GM23338 (cell line): ENCODE measurements around the gene CPXM2. TPM values are rescaled to one million over a fixed set of nuclear protein-coding genes. Genes with fewer than 3 reads are reported as not detected.

Experiments used
- ATAC-seq: fragments of 200-7000 bp; cut with Tn5 transposase; 3 replicates; pipeline ENCODE4 v1.9.1; 2020
- DNase-seq: peaks from one replicate; pipeline ENCODE4 v3.0.0-alpha.2; 2015; ENCODE audit warnings: low spot score
- H2AFZ ChIP-seq: fragments of 200-600 bp; sonication (generic); 2 replicates; pipeline ENCODE4 v1.8.0; 2016; ENCODE audit warnings: antibody characterized with exemption, mild to moderate bottlenecking, moderate library complexity
- H3F3A ChIP-seq: fragments of 200-600 bp; sonication (generic); replicated peaks from 2 replicates; pipeline ENCODE4 v1.8.0; 2017; ENCODE audit warnings: antibody characterized with exemption, mixed run types, low read depth
- H3K27ac ChIP-seq: fragments of 200-600 bp; sonication (generic); 2 replicates; pipeline ENCODE4 v1.6.1; 2016; ENCODE audit warnings: low read depth
- H3K27me3 ChIP-seq: fragments of 200-600 bp; sonication (generic); 2 replicates; pipeline ENCODE4 v1.8.0; 2016; ENCODE audit warnings: mild to moderate bottlenecking, mixed run types, moderate library complexity; ENCODE audit not compliant: insufficient read depth
- H3K36me3 ChIP-seq: fragments of 200-600 bp; sonication (generic); 2 replicates; pipeline ENCODE4 v1.8.0; 2016; ENCODE audit warnings: mild to moderate bottlenecking; ENCODE audit not compliant: insufficient read depth
- H3K4me1 ChIP-seq: fragments of 200-600 bp; sonication (generic); 2 replicates; pipeline ENCODE4 v1.8.0; 2016; ENCODE audit warnings: mild to moderate bottlenecking, moderate library complexity; ENCODE audit not compliant: insufficient read depth
- H3K4me2 ChIP-seq: fragments of 200-600 bp; sonication (generic); 2 replicates; pipeline ENCODE4 v1.7.1; 2017; ENCODE audit warnings: mixed run types
- H3K4me3 ChIP-seq: fragments of 200-600 bp; sonication (generic); 2 replicates; pipeline ENCODE4 v1.6.1; 2016; ENCODE audit warnings: mixed run types
- H3K79me2 ChIP-seq: fragments of 200-600 bp; sonication (generic); replicated peaks from 2 replicates; pipeline ENCODE4 v1.8.0; 2017; ENCODE audit warnings: mild to moderate bottlenecking; ENCODE audit not compliant: insufficient read depth
- H3K9me2 ChIP-seq: fragments of 200-600 bp; sonication (generic); 2 replicates; pipeline ENCODE4 v1.8.0; 2017; ENCODE audit not compliant: insufficient read depth
- H4K20me1 ChIP-seq: fragments of 200-600 bp; sonication (generic); replicated peaks from 2 replicates; pipeline ENCODE4 v1.8.0; 2017; ENCODE audit warnings: mild to moderate bottlenecking; ENCODE audit not compliant: insufficient read depth
- H3K27ac Mint-ChIP-seq: 2 replicates; pipeline ENCODE4 v1.8.0; 2020; ENCODE audit warnings: inconsistent platforms, mild to moderate bottlenecking, moderate library complexity, mixed read lengths
- H3K27me3 Mint-ChIP-seq: 3 replicates; pipeline ENCODE4 v1.8.0; 2022; ENCODE audit warnings: low read depth, mild to moderate bottlenecking, moderate library complexity, mixed read lengths, inconsistent platforms; ENCODE audit not compliant: insufficient read depth, poor library complexity
- H3K36me3 Mint-ChIP-seq: 3 replicates; pipeline ENCODE4 v1.8.0; 2021; ENCODE audit warnings: low read depth, mild to moderate bottlenecking, inconsistent platforms, moderate library complexity, mixed read lengths
- H3K4me1 Mint-ChIP-seq: 3 replicates; pipeline ENCODE4 v1.8.0; 2020; ENCODE audit warnings: mild to moderate bottlenecking, inconsistent platforms, mixed read lengths
- H3K4me3 Mint-ChIP-seq: 3 replicates; pipeline ENCODE4 v1.8.0; 2021; ENCODE audit warnings: moderate library complexity, mild to moderate bottlenecking, inconsistent platforms, mixed read lengths
- H3K9me3 Mint-ChIP-seq: 3 replicates; pipeline ENCODE4 v1.8.0; 2020; ENCODE audit warnings: moderate library complexity, mild to moderate bottlenecking, inconsistent platforms, mixed read lengths
- CREB1 ChIP-seq: fragments of 250-450 bp; sonication (Bioruptor Pico); IDR thresholded peaks from 2 replicates; pipeline ENCODE4 v1.5.0; 2020; ENCODE audit warnings: low read depth, mild to moderate bottlenecking, moderate library complexity
- CTCF ChIP-seq, 2 experiments: fragments of 200-600 bp in 1 of 2; sonication (generic) in 1 of 2; conservative IDR thresholded peaks; 2 replicates each; pipeline versions ENCODE4 v1.5.1 to v1.6.1; 2016 to 2017; ENCODE audit warnings: antibody characterized with exemption in 2 of 2, low read depth in 2 of 2, mild to moderate bottlenecking in 2 of 2, moderate library complexity in 1 of 2
- EZH2 ChIP-seq: fragments of 200-600 bp; sonication (generic); IDR thresholded peaks from one replicate; pipeline ENCODE4 v1.8.0; 2017; ENCODE audit warnings: antibody characterized with exemption, mild to moderate bottlenecking, low read depth; ENCODE audit not compliant: unreplicated experiment
- EZH2phosphoT487 ChIP-seq: fragments of 200-600 bp; sonication (generic); IDR thresholded peaks from one replicate; pipeline ENCODE4 v1.8.1; 2018; ENCODE audit warnings: antibody characterized with exemption; ENCODE audit not compliant: unreplicated experiment
- JUNB ChIP-seq: IDR thresholded peaks from one replicate; pipeline ENCODE4 v1.6.1; 2016; ENCODE audit warnings: antibody characterized with exemption; ENCODE audit not compliant: unreplicated experiment
- NANOG ChIP-seq: IDR thresholded peaks from 2 replicates; pipeline ENCODE4 v1.6.1; 2016; ENCODE audit warnings: antibody characterized with exemption, borderline replicate concordance
- POLR2AphosphoS5 ChIP-seq: IDR thresholded peaks from 2 replicates; pipeline ENCODE4 v1.6.1; 2016; ENCODE audit warnings: antibody characterized with exemption, low read depth
- REST ChIP-seq: IDR thresholded peaks from one replicate; pipeline ENCODE4 v1.6.1; 2018; ENCODE audit warnings: antibody characterized with exemption; ENCODE audit not compliant: unreplicated experiment
- STAT1 ChIP-seq: IDR thresholded peaks from one replicate; pipeline ENCODE4 v1.6.1; 2016; ENCODE audit warnings: antibody characterized with exemption; ENCODE audit not compliant: unreplicated experiment
- ZNF114 ChIP-seq: fragments of 250-450 bp; sonication (Bioruptor Pico); IDR thresholded peaks from 2 replicates; pipeline ENCODE4 v1.5.0; 2020; ENCODE audit warnings: mild to moderate bottlenecking, moderate library complexity
- ZNF331 ChIP-seq: fragments of 250-450 bp; sonication (Bioruptor Pico); IDR thresholded peaks from 2 replicates; pipeline ENCODE4 v1.5.0; 2020; ENCODE audit warnings: low read depth, mild to moderate bottlenecking, moderate library complexity
- polyA plus RNA-seq: library from polyadenylated mRNA; unstranded; fragments of >200 nt; fragmentation: Nextera tagmentation; extraction: Ambion mirVana; gene quantifications from 2 replicates; pipeline ENCODE4 v1.2.1, GENCODE V29; 2016
- total RNA-seq: library from RNA; depleted of rRNA; stranded (reverse); fragments of >200 nt; shearing (Covaris generic); gene quantifications from 2 replicates; pipeline ENCODE4 v1.2.3, GENCODE V29; 2014
- TF ChIP-seq, protein P1 (sequence below): fragments of 250-450 bp; sonication (Bioruptor Pico); IDR thresholded peaks from 2 replicates; pipeline ENCODE4 v1.5.0; 2020; ENCODE audit warnings: mild to moderate bottlenecking, moderate library complexity
- TF ChIP-seq, protein P2 (sequence below): IDR thresholded peaks from 2 replicates; pipeline ENCODE4 v1.6.1; 2016; ENCODE audit warnings: antibody characterized with exemption

The CPXM2 gene
- total and polyA plus RNA-seq, 2 experiments from 2014 or later: 1.6 to 8.1 TPM

DNA sequence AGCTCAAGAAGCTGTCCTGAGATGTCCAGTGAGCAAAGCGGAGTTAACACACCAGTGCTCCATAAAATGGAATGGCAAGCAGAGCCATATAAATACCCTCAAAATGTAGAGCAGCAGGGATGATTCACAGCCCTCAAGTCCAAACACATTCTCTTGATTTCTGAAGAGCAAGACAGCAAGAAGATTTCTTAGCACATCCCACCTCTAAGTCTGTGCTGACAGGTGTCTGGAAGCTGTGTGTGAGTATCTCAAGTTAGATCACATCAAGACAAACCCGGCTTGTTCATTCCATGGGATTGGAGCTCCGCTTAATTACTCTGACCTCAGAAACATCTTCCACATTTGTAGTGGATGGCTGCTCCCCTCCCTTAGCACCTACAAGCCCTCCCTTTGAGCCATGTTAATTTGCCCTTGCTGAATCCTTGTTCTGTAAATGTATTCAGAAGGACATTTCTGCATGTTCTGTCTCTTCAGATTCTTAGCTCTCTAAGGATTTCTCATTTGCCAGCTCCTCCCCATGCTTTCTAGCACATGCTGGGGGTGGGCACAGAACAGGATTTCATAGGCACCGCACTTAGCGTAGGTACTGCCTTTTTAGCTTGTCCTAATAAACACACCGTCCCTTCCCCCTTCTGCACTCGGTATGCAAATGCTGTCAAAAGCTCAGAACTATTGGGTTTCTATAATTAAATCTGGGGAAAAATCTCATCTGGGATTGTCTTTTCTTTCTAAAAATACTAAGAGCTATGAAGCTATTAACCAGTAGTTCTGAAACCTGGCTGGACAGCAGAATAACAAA lies 112.7 kb downstream of the CPXM2 start:
- TF ChIP-seq STAT1 (no peak), POLR2AphosphoS5 (no peak), REST (no peak), CREB1 (CRISPR knock-in tag) (no peak), ZNF331 (no peak), EZH2 (no peak), ZNF114 (CRISPR knock-in tag) (no peak), CTCF (conservative IDR thresholded peaks at IDR 0.05; ENCODE audit: low read depth in 2 of 2) (no peak), NANOG (no peak), JUNB (no peak), EZH2phosphoT487 (no peak)
- TF ChIP-seq, protein P1, sequence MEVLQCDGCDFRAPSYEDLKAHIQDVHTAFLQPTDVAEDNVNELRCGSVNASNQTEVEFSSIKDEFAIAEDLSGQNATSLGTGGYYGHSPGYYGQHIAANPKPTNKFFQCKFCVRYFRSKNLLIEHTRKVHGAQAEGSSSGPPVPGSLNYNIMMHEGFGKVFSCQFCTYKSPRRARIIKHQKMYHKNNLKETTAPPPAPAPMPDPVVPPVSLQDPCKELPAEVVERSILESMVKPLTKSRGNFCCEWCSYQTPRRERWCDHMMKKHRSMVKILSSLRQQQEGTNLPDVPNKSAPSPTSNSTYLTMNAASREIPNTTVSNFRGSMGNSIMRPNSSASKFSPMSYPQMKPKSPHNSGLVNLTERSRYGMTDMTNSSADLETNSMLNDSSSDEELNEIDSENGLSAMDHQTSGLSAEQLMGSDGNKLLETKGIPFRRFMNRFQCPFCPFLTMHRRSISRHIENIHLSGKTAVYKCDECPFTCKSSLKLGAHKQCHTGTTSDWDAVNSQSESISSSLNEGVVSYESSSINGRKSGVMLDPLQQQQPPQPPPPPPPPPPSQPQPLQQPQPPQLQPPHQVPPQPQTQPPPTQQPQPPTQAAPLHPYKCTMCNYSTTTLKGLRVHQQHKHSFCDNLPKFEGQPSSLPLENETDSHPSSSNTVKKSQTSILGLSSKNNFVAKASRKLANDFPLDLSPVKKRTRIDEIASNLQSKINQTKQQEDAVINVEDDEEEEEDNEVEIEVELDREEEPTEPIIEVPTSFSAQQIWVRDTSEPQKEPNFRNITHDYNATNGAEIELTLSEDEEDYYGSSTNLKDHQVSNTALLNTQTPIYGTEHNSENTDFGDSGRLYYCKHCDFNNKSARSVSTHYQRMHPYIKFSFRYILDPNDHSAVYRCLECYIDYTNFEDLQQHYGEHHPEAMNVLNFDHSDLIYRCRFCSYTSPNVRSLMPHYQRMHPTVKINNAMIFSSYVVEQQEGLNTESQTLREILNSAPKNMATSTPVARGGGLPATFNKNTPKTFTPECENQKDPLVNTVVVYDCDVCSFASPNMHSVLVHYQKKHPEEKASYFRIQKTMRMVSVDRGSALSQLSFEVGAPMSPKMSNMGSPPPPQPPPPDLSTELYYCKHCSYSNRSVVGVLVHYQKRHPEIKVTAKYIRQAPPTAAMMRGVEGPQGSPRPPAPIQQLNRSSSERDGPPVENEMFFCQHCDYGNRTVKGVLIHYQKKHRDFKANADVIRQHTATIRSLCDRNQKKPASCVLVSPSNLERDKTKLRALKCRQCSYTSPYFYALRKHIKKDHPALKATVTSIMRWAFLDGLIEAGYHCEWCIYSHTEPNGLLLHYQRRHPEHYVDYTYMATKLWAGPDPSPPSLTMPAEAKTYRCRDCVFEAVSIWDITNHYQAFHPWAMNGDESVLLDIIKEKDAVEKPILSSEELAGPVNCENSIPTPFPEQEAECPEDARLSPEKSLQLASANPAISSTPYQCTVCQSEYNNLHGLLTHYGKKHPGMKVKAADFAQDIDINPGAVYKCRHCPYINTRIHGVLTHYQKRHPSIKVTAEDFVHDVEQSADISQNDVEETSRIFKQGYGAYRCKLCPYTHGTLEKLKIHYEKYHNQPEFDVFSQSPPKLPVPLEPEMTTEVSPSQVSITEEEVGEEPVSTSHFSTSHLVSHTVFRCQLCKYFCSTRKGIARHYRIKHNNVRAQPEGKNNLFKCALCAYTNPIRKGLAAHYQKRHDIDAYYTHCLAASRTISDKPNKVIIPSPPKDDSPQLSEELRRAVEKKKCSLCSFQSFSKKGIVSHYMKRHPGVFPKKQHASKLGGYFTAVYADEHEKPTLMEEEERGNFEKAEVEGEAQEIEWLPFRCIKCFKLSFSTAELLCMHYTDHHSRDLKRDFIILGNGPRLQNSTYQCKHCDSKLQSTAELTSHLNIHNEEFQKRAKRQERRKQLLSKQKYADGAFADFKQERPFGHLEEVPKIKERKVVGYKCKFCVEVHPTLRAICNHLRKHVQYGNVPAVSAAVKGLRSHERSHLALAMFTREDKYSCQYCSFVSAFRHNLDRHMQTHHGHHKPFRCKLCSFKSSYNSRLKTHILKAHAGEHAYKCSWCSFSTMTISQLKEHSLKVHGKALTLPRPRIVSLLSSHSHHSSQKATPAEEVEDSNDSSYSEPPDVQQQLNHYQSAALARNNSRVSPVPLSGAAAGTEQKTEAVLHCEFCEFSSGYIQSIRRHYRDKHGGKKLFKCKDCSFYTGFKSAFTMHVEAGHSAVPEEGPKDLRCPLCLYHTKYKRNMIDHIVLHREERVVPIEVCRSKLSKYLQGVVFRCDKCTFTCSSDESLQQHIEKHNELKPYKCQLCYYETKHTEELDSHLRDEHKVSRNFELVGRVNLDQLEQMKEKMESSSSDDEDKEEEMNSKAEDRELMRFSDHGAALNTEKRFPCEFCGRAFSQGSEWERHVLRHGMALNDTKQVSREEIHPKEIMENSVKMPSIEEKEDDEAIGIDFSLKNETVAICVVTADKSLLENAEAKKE (CRISPR knock-in tag): no peak
- TF ChIP-seq, protein P2, sequence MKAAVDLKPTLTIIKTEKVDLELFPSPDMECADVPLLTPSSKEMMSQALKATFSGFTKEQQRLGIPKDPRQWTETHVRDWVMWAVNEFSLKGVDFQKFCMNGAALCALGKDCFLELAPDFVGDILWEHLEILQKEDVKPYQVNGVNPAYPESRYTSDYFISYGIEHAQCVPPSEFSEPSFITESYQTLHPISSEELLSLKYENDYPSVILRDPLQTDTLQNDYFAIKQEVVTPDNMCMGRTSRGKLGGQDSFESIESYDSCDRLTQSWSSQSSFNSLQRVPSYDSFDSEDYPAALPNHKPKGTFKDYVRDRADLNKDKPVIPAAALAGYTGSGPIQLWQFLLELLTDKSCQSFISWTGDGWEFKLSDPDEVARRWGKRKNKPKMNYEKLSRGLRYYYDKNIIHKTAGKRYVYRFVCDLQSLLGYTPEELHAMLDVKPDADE: no peak
- H2AFZ ChIP-seq: no peak overlapping the region
- H3K4me2 ChIP-seq: no peak overlapping the region
- no peaks in the 10 kb centered on the region for H3F3A ChIP-seq
- H3K36me3 ChIP-seq: no peaks in the 10 kb centered on the region
- ATAC-seq (no peak), DNase-seq (no peak)
- Mint-ChIP-seq H3K4me1 (peaks cover 36% of the 10 kb centered on the region), H3K36me3 (no peaks in the 10 kb centered on the region; the same call in 2 of the 3 replicates), H3K4me3 (no peak overlapping the region), H3K27me3 (peaks cover 2% of the 10 kb centered on the region), H3K27ac (no peak overlapping the region), H3K9me3 (no peaks in the 10 kb centered on the region)
- no peak overlapping the region for H3K27ac ChIP-seq
- no peaks in the 10 kb centered on the region for H3K79me2 ChIP-seq
- no peaks in the 10 kb centered on the region; the same call in 1 of the 2 replicates for H4K20me1 ChIP-seq
- H3K27me3 ChIP-seq: peaks cover 24% of the 10 kb centered on the region
- no peaks in the 10 kb centered on the region for H3K9me2 ChIP-seq
- peaks cover 30% of the 10 kb centered on the region for H3K4me1 ChIP-seq
- H3K4me3 ChIP-seq: no peak overlapping the region
